GM19238 (cell line): ENCODE measurements around the gene MYO1D.

Experiments used
- DNase-seq: peaks from one replicate; pipeline ENCODE4 v3.0.0; 2011; ENCODE audit warnings: low spot score; ENCODE audit not compliant: insufficient read length

MYO1D gene

DNA sequence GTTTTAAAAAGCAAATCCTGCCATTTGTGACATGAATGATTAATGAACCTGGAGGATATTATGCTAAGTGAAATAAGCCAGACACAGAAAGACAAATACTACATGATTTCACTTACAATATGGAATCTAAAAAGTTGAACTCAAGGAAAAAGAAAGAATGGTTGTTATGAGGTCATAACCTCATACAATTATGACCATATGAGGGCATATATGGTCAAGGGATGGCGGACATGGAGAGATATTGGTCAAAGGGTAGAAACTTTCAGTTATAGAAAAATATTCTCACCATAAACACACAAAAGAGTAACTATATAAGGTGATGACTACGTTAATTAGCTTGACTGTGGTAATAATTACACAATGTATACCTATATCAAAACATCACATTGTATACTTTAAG is 56.5 kb downstream of the MYO1D start:
- no peak for DNase-seq

DNA sequence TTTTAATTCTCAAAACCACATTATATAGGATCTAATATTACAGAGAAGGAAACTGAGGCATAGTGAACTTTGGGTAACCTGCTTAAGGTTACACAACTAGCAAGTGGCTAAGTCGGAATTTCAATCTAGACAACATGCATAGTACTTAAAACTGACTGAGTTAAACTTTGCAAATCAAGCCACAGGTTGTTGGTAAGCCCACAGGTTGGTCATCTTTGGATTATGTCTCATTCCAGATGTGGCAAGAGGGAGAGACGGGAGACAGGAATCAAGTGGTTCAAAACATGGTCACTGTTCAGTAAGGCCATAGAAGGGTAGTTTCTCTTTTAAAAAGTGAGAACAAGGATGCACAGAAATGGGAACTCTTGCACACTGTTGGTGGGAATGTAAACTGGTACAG is 57.1 kb downstream of the MYO1D start:
- DNase-seq: no peak

DNA sequence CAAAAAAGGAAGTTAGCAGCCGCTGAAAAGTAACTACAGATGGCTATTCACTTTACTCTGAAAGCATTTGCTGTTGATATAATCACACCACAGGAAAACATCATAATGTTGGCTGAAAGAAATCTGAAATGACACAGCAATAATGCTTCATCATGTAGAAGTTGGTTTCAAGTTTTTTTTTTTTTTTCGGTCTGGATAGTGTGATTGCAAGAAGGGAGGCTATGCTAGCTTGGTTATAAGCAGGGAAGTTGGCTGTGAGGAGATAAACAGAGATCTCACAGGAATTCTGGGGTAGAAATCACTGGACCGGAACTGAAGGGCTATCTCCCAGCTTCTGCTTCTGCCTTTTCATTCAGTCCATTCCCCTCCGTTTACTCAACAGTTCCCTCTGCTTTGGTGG is 57.9 kb downstream of the MYO1D start:
- DNase-seq: no peak

DNA sequence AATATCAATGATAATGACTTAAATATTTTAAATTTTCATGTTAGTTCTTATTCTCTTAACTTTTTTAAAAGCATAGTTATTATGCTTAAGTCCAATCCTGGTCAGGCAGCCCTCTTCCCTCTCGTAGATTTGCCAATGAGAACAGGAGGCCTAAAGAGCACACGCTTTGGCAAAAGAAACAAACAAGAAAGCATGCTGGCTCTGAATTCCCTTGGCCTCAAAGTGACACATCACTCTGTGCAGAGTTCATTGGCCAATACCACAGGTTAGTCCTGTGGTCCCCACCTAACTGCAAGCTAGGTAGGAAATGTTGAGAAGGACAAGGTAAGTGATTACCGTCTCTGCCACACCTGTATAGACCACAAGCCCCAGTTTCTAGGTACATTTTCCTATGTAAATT is 61.5 kb downstream of the MYO1D start:
- no peak for DNase-seq

DNA sequence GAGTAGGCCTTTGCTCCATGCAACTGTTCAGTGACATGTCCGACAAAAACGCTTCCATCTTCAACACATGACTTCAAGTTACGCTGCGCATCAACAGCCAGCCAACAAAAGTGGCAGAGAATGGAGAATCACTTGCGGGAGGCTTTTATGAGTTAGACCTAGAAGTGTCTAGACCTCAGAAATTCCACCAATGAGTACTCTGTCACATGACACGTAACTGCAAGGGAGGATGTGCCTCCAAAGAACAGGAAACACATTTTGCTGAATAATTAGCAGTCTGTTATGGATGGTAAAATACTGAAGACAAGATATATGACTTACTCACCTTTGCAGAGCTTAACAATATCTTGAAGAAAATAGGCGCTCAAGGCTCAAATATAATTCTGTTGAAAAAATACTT is 62.1 kb downstream of the MYO1D start:
- no peak for DNase-seq

DNA sequence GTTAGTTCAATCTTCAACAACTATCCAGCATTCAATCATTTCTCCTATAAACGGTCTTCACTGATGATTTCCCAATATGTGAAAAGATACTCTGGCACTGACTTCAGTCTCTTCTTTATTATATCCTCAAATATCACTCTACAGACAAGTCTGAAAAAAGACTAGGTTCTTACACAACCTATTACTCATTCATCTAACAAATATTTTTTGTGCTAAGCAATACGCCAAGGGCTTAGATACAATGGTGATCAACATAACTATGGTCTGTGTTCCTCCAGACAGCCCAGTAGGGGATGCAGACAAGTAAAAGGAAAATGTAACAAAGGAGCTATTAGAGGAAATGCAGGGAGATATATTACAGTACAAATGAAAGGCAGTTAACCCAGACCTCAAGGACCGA is 63.9 kb downstream of the MYO1D start:
- no peak for DNase-seq

DNA sequence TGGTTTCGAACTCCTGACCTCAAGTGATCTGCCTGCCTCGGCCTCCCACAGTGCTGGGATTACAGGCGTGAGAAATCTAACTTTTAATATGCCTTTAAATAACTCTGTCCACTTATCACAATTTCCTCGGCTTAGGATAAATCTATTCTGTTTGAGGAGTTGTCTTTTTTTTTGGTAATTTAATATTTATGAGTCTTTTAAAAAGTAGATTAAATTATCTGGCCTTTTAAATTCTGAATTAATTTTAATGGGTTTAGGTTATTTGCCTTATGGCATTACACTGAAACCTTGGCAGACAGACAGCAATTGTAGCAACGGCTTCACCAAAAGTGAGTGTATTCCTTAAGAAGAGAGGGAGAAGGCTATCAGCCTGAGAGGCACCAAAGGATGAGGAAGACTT is 66.2 kb downstream of the MYO1D start:
- DNase-seq: no peak

DNA sequence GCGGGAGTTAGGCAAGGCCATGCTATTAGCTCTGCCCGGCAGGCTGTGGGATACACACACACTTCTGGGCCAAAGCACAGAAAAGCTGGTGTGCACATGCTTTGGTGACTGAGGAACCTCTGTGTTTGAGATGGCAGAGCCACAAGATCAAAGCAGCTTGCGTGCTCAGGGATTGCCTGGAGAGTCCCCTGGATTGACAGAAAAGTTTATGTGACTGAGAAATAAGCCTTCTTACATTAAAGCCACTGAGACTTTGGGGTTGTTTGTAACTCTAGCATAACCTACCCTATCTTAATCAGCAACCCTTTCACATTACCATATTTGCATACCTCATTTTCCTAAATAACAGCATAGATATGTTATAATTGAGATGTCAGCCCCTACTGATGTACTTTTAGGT is 69.3 kb downstream of the MYO1D start:
- DNase-seq: no peak

DNA sequence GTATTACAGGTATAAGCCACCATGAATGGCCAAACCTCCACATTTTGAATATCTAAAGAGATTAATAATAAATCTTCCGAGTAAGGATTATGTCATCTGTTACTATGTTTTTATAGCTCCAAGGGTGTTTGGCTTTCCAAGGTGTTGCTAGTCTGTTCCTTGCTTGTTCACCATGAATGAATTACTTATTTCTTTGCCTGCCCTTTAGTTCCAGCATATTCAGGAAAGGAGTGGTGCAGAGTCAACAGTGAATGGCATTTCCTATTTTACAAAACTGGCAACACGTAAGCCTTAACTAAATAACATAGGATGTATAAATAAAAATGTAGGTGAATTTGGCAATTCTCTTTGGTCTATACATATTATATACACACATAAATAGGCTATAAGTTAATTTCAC is 70.3 kb downstream of the MYO1D start:
- no peak for DNase-seq

DNA sequence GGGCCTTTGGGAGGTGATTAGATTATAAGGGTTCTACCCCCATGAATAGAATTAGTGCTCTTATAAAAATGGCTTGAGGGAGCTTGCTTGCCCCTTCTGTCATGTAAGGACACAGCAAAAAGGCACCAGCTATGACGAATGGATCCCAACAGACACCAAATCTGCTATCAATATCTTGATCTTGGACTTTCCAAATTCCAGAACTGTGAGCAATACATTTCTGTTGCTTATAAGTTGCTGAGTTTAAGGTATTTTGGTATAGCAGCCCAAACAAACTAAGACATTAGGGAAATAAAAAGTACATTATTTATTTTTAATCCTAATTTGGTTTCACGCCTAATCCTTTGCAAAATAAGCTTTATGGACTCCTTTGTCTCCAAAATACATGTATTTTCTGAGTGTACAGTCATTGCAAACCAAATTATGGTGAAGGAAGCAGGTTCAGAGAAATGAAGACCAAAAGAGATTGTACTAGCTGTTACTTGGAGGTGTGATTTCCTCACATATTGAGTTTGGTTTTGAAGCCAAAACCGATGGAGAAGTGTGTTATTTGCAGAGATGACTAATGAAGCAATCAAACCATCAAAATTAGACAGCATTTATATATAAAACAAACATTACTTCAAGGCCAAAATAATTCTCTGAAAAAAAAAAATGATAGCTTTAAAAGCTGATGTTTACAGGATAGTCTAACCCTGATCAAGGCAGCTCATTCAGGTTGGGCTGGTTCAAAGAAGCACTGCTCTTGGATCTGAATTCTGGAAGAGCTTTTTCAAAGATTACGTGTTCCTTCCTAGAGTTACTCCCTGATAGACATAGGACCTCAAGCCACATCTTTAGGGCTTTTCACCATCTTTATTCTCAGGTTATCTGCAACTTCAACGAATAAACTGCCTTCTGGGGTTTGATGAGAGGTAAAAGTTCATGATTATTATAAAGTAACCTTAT is 71.6 kb downstream of the MYO1D start:
- DNase-seq: no peak

DNA sequence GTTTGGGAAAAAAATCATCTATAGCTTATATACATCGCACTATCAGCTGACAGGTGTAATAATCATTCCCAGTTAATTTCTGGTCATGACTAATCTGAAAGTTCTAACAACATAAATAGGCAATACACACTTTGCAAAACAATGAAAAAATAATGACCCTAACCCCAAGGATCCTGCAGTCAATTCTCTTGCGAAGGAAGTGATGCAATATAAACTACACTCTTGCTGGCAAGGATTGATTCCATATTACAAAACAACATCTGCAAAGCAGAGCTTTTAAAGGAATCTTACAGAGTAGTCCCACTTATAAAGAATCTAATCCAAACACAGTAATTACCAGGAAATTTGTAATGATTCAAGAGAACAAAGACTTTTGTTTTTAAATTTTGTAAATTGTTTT is 73.4 kb downstream of the MYO1D start:
- no peak for DNase-seq

DNA sequence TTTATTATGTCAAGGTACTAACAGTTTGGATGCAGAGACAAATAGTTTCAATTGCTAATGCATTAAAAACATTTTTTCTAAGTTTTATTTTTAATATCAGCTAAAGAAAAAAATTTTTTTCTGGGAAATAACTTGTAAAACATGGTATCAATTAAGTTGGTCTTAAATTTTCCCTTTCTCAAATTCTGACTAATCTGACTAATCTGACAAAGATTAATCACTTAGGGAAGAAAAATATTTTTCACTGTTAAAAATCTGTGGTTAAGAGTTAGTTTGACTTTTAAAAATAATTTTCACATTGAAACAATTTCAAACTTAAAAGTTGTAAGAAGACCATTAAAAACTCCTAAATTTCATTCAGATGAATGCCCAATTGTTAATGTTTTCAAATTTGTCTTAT is 74.6 kb downstream of the MYO1D start:
- no peak for DNase-seq

DNA sequence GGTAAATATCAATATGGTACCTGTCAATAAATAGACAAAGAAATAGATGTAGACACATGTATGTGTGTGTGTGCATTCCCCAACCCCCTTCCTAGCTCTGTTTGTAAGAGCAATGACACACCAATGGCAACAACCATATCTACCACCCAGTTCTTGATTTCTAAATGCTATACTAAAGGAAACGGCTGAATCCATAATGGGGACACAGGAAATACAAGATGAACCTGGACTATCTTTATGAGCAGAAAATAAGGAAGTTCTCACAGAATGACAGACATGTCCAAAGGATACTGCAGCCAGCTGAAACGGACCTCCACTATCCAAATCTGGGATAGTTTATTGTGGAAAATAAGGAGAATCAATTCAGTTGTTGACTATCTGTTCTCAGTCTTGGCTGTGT is 75.3 kb downstream of the MYO1D start:
- DNase-seq: no peak

DNA sequence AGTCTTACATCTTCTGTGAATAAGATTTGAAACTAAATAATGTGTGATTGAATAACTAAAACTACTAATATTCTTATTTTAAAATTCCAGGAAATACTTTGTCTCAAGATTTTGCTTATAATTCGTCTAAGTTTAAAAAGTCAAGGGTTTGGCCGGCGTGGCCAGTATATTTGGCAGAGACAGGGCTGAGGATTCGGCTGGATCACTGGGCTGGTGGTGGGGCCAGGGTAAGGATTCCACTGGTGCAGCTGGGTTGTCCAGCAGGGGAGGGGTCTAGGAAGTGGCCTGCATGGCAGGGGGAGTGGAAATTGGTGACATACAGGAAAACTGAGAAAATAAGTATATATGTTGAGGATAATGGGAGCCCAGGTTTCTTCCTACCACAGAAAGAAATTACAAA is 75.7 kb downstream of the MYO1D start:
- no peak for DNase-seq

DNA sequence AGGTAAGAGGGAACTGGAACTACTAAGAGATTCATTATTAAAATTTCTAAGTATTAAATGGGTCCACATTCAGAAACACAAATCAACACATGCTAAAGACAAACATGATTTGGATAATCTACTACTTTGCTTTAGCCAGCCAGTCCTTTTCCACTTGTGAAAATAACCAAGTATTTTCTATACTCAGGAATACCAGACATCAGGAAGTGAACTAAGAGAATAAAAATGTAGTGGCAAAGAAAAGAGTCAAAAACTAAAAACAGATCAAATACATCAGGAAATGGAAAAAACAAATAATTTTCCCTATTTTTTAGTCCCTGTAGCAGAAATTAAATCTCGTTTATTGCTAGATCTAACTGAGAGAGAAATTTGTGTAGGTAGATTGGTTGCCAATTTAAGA is 78.0 kb downstream of the MYO1D start:
- no peak for DNase-seq

DNA sequence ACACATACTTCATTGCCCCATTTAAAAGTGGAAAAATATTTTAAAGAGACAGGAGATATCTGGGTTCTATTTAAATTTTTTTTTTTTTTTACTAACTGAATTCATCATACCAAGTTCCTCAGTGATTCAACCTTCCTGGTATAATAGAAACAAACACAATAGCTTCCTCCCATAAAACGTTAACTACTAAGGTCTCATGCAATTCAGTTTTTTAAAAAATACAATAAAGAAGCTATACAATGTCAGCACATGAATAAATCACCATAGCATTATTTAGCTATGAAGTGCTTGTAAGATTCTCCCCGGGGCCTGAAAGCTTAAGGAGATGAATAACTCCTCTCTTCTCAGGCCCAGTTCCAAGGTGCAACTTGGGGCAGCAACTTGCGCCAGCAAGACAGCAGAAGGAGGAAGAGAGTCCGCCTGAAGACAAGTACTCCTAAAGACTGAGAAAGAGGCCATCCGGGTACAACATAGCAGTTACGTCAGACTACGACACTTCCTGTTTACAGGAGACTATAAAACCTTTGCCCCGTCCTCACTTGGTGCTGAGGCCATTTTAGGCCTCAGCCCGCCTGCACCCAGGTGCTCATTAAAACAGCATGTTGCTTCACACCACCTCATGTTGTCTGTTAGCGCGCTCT is 81.5 kb downstream of the MYO1D start:
- DNase-seq: no peak

DNA sequence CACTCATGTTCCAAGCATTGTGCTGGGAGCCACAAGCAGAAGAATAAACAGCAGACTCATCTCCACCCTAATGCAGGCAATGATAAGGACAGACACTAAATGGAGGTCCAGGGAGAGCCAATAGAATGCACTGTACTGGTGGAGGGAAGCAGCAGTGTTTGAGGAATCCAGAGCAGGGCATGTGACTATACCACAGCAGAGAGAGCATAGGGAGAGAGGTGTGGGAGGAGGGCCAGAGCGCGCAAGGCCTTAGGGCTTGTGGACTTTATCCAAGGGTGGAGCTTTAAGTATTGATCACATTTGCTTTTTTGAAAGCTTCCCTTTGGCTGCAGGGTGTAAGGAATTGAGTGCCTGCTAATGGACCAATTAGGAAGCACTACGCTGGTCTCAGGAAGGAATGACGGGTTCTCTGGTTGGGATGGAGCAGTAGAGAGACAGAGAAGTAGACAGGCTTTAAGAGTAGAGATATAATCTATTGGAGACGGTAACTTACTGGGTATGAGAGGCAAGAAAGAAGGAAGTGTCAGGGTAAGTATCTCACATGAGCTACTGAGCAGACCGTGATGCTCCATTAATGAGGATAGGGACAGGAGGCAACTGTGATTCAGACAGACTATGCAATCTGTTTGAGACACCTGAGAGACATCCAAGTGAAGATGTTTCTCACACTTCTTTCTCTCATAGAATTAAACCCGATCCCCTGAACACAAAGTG is 82.2 kb downstream of the MYO1D start:
- no peak for DNase-seq

DNA sequence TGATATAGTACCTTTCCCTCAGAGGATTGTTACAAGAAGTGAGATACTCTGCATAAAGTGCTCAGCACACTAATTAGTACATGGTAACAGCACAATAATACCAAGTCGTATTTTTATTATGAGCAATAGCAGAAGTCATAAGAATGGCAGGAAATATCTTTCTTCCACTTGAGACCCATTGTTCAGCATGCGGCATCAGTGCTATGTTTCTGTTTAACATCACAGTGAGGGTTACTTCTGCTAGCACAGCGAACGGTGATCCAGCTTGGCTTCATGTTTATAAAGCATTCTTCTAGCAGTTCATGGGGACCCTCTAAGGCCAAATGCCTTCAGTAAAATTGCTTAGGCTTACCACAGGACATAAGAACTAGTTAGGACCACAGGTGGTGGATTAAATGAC is 83.1 kb downstream of the MYO1D start:
- no peak for DNase-seq

DNA sequence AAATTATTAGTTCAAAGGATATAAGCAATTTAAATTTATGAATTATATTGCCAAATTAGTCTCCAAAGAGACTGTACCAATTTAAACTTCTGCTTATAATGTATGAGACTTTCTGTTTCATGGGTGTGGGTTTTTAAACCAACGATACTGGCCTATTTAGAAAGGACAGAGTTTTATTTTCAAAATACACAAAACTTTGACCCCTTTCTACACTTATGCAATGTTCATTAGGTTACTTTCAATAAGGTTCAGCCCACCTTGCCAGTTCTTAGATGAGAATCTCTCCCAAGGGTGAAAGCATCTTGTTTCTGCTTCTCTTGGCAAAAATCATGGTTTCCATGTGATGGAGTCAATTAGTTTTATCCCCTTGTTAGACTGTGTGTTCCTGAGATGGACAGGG is 84.7 kb downstream of the MYO1D start:
- no peak for DNase-seq

DNA sequence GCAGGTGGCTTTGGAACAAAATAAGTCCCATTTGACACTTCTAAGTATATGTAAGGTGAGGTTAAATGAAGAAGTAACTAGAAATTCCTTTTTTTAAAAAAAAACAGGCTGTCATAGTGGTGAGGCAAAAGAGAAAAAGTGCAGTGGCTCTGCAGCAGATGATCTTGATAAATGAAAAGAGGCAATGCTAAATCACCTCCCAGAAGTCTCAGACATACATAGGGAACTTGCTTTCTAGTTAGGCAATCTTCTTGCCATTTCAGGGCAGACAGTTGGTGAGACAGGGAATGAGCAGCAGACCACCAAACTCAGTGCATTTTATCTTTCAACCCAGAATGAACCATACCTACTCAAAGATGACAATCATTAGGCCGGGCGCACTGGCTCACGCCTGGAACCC is 90.8 kb downstream of the MYO1D start:
- no peak for DNase-seq

DNA sequence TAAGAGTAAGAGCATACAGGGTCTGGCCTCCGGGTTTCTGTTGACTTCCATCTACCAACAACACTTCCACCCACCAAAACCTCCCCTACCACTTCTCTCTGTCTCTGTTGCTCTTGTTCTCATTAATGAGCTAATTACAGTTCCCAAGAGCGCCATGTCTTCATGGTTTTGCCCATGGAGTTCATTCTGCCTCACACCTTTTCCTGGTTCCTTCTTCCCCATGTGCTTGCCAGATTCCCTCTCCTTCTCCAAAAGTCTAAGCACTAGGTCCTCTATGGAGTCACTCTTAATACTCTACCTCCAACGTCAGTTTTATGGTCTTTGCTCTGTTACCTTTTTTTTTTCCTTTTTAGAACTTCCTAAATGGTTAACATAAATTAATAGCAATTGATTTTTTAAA is 92.8 kb downstream of the MYO1D start:
- DNase-seq: no peak

DNA sequence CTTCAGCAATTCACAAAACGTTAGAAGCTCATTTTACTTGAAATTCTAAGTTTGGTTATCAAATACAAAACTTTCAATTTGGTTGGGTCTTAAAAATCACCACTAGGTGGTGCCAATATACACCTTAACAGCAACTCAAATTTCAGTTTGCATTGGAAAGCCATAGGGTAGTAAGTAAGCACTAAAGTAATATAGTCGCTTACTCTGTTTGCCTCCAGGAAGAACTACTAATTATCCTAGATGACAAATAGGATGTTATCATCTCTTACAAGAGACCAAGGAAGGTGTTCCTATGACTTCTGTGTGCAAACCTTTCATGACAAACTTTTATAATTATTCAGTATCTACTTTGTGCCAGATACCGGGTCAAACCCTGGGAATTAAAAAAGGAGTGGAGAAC is 93.3 kb downstream of the MYO1D start:
- DNase-seq: peak; percentile 13
